ENCODE measurements around the gene IL10.

Gene IL10

DNA sequence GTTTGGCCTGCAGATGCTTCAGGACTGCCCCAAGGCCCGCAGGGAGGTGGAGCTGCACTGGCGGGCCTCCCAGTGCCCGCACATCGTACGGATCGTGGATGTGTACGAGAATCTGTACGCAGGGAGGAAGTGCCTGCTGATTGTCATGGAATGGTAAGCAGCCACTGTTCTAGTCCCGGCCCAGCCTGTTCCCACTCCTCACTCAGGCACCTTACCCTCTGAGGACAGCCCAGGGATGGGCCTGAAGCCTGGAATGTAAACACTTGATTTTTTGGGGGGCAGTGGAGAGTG is 43.7 kb downstream of the IL10 start:
- no peak overlapping the region for H3K4me3 ChIP-seq (ENCODE audit: low read length)
- TF ChIP-seq, protein P1, sequence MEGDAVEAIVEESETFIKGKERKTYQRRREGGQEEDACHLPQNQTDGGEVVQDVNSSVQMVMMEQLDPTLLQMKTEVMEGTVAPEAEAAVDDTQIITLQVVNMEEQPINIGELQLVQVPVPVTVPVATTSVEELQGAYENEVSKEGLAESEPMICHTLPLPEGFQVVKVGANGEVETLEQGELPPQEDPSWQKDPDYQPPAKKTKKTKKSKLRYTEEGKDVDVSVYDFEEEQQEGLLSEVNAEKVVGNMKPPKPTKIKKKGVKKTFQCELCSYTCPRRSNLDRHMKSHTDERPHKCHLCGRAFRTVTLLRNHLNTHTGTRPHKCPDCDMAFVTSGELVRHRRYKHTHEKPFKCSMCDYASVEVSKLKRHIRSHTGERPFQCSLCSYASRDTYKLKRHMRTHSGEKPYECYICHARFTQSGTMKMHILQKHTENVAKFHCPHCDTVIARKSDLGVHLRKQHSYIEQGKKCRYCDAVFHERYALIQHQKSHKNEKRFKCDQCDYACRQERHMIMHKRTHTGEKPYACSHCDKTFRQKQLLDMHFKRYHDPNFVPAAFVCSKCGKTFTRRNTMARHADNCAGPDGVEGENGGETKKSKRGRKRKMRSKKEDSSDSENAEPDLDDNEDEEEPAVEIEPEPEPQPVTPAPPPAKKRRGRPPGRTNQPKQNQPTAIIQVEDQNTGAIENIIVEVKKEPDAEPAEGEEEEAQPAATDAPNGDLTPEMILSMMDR (conservative IDR thresholded peaks at IDR 0.05; ENCODE audit: low read length): no peak
- DNase-seq (ENCODE audit: low read depth): no peak

- TF ChIP-seq, protein P1 (conservative IDR thresholded peaks at IDR 0.05; ENCODE audit: low read length): no peak
- H3K4me3 ChIP-seq (ENCODE audit: low read length): no peak overlapping the region
- DNase-seq (ENCODE audit: low read depth): no peak
Observed at GRCh38 chr1:206727981-206728696, 44.2 kb downstream of the IL10 start.

- no peak overlapping the region for H3K4me3 ChIP-seq (ENCODE audit: low read length)
- TF ChIP-seq, protein P1 (conservative IDR thresholded peaks at IDR 0.05; ENCODE audit: low read length): peak; percentile 80
- DNase-seq (ENCODE audit: low read depth): peak; percentile 46
Observed at GRCh38 chr1:206725109-206725963, 47.0 kb downstream of the IL10 start.

GRCh38 chr1:206723805-206724472 is 48.4 kb downstream of the IL10 start:
- DNase-seq (ENCODE audit: low read depth): peak; percentile 85
- TF ChIP-seq, protein P1 (conservative IDR thresholded peaks at IDR 0.05; ENCODE audit: low read length): peak; percentile 29; the same call in 1 of the 2 replicates
- H3K4me3 ChIP-seq (ENCODE audit: low read length): no peak overlapping the region

DNA sequence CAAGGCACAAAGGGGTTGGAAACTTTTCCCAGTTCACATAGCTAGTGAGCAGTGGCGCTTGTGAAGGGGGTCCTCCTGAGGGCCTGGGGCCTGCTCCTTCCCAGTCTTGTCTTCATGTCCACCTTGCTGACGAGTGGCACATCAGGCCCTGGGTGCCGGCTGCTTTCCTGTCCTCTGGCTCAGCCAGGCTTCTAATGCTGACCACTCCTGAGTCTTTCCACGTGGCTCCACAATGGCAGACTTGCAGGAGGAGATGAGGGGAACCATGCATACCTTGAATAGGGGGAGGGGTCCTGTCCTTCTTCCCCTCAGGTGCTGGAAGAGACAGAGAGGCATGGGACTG is 48.9 kb downstream of the IL10 start:
- TF ChIP-seq, protein P1 (conservative IDR thresholded peaks at IDR 0.05; ENCODE audit: low read length): no peak
- no peak for DNase-seq (ENCODE audit: low read depth)
- no peak overlapping the region; the same call in 1 of the 2 replicates for H3K4me3 ChIP-seq (ENCODE audit: low read length)

DNA sequence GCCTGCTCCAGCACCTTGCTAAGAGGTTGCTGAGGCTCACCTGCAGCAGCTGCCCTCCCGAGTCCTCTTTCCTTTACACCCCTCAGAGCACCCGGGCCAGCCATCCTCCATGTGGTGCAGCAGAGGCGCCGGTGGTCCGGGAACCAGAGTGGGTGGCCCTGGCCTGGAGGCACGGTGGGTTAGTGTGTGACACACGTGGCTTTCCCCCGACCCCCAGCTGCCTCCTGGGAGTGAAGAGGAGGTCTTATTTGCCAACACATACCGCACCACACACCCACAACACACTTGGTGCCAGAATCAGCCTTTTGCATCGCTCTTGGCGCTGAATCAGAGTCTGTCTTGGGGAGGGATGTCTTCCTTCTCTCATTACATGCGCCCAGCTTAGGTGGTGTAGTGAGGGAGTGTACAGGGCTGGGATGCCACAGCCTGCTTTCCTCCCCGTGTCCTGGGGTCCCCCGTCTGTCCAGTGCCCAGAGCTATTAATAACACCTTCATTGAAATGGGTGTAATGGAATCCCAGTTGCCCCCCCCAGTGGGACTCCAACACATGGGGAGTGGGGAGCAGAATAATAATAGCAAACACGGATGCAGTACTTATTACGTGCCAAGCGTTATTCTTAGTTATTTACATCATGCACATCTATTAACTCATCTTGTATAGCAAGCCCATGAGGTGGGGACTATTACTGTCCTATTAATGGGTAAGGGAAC is 49.4 kb downstream of the IL10 start:
- TF ChIP-seq, protein P1 (conservative IDR thresholded peaks at IDR 0.05; ENCODE audit: low read length): no peak
- no peak for DNase-seq (ENCODE audit: low read depth)
- H3K4me3 ChIP-seq (ENCODE audit: low read length): no peak overlapping the region
